GM19099 (cell line): ENCODE data around the gene NTSR2.

Experiments used
- POLR2A ChIP-seq: IDR thresholded peaks from 3 replicates; pipeline ENCODE4 v1.6.1; 2011; ENCODE audit warnings: low read depth; ENCODE audit not compliant: insufficient read length; ENCODE audit errors: extremely low read depth

Gene NTSR2

GRCh38 chr2:11610624-11611242 is 59.3 kb downstream of the NTSR2 start:
- TF ChIP-seq POLR2A, result no peak
